UCSD-AML1 (cell line): ENCODE measurements around the gene TRIM8.

Source experiments
- DNase-seq: peaks from one replicate; lab custom pipeline; 2025; ENCODE audit not compliant: unreplicated experiment; lab: John Stamatoyannopoulos, UW

Gene TRIM8

DNA sequence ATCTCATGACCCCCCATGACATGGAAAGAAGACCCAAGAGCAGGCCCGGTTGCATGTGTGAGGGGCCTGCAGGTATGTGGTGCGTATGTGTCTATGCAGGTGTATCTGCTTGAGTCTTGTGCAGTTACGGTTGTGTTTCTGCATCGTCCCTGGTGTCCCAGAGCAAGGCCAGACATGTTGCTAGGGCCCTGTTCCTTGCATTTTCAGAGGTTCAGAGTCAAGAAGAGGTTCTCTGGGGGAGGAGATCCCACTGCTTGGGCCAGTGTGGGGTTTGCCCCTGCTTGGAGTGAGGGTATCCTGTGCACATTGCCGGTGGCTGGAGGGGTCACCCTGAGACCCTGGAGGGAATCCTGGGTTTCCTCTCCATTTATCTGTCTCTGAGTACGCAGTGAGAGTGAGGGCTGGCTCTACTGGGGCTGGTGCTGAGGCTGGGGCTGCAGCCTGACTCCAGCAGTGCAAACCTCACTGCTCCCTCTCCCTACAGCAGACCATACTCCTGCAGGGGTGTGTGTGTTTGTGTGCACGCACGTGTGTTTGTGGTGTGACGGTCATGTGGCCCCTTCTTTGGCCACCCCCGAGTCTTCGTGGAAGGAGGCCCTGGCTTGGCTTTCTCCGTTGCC is 4.1 kb downstream of the TRIM8 start:
- no peak for DNase-seq

DNA sequence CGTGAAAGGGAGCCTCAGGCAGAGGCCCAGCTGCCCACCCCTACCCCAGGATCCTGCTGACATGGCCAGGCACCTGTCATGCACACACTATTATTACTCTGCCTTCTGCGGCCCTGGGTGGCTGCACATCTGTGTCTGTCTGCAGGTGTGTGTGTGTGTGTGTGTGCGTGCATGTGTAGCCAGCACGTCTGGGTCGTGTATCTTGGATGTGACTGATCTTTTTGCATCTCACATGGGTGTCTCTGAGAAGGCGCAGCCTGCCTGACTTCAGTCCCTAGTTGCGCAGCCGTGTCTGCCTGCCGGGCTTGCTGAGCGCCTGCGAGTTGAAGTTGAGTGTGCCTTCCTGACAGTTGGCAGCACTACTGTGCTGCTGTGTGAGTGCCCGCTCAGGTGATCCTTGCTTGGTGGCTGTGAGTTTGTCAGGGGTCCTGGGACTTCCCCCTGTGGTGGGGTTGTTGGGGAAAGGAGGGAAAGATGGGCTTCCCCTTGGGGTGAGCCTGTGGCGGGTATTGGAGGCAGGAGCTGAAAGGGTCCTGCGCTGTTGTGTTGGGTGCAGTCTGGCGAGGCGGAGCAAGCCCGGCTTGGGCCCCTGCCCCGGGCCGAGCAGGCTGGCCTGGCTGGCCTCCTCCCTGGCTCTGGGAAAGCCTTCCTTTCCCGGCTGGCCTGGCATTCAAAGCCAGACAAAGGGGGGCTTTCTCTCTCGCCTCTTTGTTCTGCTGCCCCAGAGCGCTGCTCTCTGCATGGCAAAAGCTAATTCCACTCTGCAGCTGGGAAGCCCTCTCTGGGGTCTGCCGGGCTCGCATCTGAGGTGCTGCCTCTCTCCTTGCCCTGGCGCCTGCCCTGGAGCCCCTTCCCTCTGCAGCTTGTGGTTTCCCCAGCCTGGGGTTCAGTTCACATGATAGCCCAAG is 4.9 kb downstream of the TRIM8 start:
- no peak for DNase-seq

DNA sequence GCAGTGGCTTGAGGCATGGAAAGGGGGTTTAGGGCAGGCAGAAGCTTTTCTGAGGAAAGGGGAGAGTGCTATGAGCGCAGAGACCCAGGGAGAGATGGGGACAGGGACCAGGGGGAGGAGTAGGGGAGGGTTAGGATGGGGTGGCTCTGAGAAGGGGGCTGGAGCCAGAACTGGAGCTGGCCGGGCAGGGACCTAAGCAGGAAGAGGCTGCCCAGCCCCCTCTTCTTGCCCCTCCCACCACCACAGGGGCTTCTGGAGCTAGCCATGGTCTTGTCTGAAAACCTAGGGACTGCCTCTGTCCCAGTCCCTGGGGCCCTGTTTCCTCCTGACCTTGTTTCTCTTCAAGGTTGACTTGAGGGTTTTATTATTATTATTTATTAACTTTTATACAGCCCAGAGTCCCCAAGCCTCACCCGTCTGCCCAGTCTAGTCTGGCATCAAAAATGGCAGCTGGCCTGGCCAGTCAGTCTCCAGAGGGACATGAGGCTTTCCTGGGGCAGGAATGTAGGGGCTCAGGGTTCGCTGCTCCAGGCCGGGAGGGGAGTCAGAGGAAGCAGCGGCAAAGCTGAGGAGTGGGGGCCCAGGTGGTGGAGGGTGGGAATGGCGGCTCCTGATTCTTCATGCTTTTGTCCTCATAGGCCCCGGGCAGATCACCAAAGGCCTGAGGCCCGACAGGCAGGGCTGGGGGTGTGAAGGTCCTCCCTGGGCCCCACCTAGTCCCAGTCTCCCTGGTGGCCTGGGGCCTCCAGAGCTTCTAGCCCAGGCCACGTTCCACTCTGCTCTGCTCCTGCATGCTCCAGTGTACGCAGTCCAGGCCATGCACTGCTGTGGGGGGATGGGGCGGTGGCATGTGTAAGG is 5.7 kb downstream of the TRIM8 start:
- no peak for DNase-seq

DNA sequence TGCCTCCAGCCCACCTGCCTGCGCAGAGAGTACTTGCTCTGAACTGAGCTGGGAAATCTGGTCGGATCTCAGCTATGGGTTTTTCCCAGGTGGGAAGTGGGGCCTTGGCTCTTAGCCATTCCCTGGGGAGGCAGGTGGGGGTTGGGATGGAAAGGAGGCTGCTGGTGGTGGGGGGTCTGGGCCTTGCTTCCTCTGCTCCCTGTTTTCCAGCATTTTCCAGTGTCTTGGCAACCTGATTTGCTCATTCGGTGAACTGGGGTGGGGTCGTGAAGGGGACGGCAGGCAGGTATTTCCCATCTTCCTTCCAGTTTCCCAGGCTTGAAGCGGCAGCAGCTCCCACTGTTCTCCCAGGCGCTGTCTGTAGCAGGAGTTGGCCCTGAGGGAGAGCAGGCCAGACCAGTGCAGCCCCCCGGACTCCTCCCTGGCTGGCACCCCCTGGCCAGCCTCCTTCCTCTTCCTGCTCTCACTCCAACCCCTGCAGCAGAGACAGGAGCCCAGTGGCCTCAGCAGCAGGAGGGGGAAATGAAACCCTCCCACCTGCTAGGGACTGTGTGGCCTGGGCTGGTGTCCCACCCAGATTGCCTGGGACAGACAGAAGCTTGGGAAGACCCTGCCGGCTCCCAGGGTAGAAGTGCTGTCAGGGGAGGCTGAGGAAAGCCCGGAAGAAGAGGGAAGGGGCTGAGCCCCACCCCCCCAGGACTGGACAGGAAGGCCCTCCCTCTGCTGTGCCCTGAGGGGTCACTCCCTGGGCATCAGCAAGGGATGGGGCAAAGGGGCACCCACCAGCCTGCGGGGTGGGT is 6.6 kb downstream of the TRIM8 start:
- DNase-seq = no peak

DNA sequence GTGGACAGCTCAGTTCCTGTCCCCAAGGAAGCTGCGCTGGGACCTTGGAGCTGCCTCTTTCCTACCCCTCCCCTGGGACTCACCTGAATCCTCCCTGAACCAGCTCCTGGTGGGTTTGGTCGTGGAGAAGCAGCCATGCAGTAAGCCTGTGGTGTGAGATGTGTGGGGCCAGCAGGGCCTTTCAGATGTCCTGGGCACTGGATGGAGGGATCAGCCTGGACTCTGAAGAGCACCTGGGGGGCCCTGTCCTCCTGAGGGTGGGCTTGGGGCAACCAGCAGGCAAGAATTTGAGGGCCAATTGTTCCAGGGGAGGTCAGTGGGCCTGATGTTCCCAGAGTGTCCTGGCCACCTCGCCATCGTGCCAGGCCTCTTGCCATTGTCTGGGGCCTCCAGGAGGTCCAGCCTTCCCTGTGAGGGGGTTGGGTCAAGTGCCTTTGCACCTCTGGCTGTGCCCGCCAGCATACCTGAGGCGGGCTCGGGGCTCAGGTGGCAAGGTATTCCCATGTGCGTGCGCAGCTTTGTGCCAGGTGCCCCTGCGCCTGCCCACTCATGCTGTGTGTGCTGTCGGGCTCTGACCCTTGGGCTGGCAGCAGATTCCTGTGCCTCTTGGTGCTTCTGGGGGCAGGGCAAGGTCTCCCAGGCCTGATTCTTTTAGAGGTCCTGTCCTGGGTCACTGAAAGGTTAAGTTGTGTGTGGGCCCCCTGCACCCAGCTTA is 7.3 kb downstream of the TRIM8 start:
- no peak for DNase-seq

DNA sequence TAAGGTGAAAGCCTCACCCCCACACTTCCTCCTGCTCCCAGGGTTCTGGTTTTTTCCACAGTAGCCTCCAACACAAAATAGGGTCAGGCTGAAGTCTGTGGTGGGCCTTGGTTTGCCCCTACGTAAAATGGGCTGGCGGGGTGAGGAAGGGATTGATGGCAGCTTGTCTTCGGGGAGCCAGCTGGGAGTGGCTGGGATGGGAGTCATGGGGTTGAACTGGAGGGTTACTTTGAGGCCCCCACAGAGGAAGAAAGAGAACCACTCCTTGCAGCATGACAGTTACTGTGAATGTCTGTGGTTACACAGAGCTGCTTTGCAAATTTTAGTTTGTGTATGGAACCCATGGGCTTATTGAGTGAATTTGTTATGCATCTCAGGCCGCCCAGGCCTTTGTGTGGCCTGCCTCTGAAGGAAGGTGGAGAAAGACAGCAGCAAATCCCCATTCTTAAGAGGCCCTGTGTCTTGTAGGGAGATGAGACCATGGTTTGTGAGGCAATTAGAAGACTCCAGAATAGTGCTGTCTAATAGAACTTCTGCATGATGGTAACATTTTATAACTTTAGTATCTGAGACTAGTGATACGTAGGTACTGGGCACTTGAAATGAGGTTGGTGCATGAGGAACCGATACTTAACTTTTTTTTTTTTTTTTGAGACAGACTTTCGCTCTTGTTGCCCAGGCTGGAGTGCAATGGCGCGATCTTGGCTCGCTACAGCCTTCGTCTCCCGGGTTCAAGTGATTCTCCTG is 8.1 kb downstream of the TRIM8 start:
- DNase-seq = no peak

DNA sequence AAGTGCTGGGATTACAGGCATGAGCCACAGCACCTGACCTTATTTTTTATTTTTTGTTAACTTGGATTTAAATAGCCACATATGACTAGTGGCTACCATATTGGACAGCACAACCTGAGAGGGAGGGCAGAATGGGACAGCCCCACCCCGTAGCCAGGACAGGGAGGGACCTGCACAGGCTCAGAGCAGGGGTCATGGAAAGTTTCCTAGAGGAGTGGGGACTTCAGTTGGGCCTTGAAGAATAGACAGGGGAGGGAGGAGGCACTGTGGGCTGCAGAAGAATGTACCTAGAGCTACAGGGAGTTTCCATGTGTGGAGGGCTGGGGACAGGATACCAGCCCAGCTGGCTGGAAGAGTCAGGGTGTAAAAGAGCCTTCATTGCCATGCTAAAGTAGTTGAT is 8.8 kb downstream of the TRIM8 start:
- no peak for DNase-seq

DNA sequence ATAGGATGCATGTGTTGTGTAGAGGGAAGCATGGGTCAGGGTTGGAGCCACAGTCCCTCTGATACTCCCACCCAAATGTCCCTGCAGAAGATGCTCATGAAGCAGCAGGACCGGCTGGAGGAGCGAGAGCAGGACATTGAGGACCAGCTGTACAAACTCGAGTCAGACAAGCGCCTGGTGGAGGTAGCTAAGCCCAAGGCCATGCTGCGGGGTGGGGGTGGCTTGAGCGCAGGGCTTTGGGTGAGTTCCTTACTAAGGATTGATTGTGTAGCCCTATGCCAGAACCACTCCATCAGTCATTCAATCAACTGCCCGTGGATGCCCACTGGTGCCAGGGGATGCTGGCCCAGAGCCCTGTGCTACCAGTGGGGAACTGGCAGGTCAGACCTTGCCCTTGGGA is 10.3 kb downstream of the TRIM8 start:
- no peak for DNase-seq

DNA sequence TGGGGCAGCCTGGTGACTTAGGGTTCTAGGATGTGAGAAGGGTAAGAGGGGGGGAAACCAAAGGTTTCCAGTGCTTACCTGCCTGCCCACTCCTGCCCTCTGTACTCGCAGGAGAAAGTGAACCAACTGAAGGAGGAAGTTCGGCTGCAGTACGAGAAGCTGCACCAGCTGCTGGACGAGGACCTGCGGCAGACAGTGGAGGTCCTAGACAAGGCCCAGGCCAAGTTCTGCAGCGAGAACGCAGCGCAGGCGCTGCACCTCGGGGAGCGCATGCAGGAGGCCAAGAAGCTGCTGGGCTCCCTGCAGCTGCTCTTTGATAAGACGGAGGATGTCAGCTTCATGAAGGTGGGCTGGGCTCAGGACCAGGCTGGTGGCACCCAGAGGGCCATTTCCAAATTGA is 10.7 kb downstream of the TRIM8 start:
- DNase-seq = no peak

DNA sequence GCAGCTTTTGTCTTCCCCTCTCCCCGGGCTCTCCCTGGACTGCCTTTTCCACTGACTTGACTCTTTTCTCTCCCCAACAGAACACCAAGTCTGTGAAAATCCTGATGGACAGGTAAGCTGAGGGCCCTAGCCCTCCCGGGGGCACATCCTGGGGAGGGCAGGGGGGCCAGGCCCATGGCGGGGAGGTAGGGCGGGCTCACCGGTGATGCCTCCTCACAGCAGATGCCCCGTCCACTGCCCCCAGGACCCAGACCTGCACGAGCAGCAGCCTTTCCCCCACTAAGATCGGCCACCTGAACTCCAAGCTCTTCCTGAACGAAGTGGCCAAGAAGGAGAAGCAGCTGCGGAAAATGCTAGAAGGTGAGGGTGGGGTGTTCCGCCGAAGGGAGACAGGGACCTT is 11.7 kb downstream of the TRIM8 start:
- no peak for DNase-seq

DNA sequence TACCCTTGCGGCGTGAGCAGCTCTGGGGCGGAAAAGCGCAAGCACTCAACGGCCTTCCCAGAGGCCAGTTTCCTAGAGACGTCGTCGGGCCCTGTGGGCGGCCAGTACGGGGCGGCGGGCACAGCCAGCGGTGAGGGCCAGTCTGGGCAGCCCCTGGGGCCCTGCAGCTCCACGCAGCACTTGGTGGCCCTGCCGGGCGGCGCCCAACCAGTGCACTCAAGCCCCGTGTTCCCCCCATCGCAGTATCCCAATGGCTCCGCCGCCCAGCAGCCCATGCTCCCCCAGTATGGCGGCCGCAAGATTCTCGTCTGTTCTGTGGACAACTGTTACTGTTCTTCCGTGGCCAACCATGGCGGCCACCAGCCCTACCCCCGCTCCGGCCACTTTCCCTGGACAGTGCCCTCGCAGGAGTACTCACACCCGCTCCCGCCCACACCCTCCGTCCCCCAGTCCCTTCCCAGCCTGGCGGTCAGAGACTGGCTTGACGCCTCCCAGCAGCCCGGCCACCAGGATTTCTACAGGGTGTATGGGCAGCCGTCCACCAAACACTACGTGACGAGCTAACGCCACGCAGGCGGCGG is 12.6 kb downstream of the TRIM8 start:
- DNase-seq = no peak

DNA sequence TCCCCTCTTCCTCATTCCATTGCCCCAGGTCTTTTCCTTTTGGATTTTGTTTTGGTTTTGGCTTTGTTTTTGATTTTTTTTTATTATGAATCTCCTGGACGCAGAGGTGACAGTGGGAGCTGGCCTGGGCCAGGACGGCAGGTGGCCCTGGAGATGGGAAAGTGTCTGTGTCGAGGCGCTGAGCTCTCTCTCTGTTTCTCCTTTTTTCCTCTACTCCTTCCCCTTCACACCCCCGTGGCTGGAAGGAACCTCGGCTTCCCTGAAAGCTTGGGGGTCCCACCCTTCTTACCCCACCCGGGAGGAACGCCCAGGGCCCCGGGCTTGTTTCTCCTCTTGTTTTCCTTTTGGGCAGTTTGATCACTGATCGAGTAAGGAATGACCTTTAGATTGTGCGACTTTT is 13.2 kb downstream of the TRIM8 start:
- no peak for DNase-seq

DNA sequence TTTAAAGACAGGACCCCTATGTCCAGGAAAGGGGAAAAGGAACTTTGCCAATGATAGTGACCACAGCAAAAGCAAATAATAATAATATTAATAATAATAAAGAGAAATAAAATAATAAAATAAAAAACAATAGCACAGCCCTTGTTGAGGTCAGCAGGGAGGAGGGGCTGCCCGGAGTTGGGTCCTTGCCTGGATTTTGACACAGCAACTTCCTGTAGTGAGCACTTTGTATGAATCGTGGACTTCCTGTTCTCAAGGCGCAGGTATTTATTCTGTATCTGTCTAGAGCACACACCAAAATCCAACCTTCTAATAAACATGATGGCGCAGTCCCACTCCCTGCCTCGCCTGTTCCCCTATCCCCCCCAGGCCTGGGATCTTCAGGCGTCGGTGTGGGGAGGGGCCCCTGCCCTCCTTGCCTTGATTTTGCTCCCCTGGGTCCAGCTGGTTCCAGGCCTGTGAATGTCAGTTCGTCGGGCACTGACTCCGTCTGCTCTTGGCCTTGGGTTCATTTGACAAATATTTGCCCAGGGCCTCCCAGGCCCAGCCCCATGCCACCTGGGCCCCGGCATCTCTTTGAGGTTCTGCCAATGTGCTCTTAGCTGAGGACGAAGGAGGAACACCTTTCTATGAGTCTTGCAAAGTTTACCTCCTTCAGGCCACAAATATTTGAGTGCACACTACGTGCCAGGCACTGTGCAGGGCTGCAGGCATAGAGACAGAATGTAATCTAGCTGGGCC is 13.9 kb downstream of the TRIM8 start:
- no peak for DNase-seq

DNA sequence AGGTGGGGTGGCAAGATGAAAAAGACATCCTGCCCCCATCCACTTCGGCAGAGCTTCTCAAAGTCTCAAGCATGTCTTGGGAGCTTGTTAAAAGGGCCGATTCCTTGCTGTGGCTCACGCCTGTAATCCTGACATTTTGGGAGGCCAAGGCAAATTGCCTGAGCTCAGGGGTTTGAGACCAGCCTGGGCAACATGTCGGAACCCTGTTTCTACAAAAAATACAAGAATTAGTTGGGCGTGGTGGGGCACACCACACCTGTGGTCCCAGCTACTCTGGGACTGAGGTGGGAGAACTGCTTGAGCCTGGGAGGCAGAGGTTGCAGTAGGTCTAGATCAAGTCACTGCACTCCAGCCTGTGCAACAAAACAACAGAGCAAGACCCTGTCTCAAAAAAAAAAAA is 14.5 kb downstream of the TRIM8 start:
- DNase-seq = no peak

DNA sequence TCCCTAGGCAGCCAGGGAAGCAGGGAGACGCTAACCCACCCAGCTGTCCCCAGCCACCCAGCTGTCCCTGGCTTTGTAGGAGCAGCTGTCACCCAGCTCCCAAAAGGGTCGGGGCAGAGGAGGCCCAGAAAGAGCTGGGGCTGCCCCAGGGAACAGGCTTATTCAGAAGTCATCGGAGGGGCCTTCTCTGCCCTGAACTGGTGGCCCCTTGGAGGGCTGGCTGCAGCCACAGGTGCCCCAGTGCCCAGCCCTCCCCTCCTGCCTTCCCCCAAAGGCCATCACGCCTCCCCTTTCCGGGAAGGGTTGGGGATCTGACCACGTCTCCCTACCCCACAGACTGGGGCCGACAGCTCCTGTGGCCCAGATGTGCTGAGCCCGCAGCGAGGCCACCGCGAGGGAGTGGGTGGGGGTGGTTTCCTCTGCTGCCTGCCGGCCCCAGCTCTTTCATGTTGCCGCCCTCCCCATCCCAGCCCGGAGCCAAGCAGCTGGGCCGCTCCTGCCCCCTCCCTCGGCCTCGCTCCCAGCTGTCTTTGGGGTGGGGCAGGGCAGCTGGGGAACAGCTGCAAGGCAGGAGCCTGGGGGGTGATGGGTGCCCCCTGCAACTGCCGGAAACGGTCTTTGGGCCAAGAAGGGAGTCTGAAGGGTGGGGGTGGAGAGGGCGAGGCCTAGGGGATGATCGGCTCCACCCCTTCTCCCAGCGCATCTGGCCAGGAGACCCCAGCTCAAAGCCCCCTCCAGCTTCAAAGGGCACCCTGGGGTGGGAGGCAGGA is 16.8 kb downstream of the TRIM8 start:
- peak; percentile 83 for DNase-seq

DNA sequence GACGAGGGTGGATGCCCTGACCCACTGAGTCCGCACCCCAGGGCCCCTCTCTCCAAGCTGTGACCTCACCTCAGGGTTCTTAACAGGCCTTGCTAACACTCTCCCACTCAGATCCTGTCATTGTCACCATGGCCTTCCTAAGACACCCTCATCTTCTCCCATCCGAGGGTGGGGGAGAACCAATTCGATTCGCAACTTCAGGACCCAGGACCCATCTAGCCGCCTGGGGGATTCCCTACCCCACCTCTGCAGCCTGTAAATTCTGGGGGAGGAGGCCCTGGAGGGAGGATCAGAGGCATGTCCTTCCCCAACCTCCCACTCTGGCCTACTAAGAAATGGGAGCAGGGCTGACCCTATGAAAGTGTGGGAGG is 17.4 kb downstream of the TRIM8 start:
- DNase-seq = no peak

DNA sequence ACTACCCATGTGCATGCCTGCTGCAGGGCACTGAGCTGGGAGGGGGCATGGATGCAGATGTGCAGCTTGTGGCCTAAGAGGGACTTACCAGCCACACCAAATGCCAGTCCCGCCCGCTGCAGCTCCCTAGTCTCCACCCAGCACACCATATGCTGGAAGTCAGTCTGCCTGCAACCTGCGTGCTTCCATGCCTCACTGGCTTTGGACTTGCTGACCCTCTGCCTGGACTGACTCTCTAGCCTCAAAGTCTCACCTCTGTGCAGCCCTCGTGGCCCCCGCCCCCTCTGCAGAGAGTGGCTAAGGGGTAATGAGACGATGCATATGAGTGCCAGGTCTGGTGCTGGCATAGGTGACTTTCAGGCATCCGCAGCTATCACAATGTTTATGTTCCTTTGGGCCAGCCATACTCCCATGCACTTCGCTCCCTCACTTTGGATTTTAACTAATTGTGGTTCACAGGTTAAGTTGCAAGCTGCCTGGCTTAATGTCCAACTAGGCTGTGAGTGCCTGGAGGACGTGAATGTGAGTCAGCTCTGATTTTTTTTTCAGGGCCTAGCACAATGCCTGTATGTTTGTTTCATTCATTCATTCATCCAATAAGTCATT is 21.7 kb downstream of the TRIM8 start:
- DNase-seq = no peak
